Measurements from ENCODE around the gene RNF220.

Gene RNF220

GRCh38 chr1:44616284-44616990, 211.4 kb downstream of the RNF220 start:
- Histone ChIP-seq H3K4me3 (ENCODE audit: low read length) (no peak overlapping the region), H3K79me2 (ENCODE audit: control insufficient read depth, low read length) (no peaks in the 10 kb centered on the region), H3K36me3 (ENCODE audit: control insufficient read depth, low read length) (no peaks in the 10 kb centered on the region), H3K27ac (ENCODE audit: low read depth, low read length) (no peak overlapping the region), H3K27me3 (ENCODE audit: control insufficient read depth, low read length) (peaks cover 6% of the 10 kb centered on the region; the same call in 1 of the 2 replicates), H4K20me1 (ENCODE audit: control insufficient read depth, insufficient read depth, low read depth, low read length) (no peaks in the 10 kb centered on the region), H3K9me2 (replicated peaks; ENCODE audit: control insufficient read depth, low read length) (no peaks in the 10 kb centered on the region), H3K4me2 (ENCODE audit: low read length) (no peak overlapping the region), H3K4me1 (ENCODE audit: control insufficient read depth, low read length) (no peaks in the 10 kb centered on the region), H3K9me3 (ENCODE audit: control insufficient read depth, insufficient read depth, low read length) (no peaks in the 10 kb centered on the region), H3F3A (ENCODE audit: control insufficient read depth, insufficient read depth) (no peaks in the 10 kb centered on the region)
- no peak for TF ChIP-seq CTCF (IDR thresholded peaks at IDR 0.05; ENCODE audit: low read depth, low read length, poor library complexity, severe bottlenecking)
- no peak for TF ChIP-seq EZH2phosphoT487 (IDR thresholded peaks at IDR 0.05; ENCODE audit: borderline replicate concordance, low read length)

- no peaks in the 10 kb centered on the region for H3K79me2 ChIP-seq (ENCODE audit: control insufficient read depth, low read length)
- no peaks in the 10 kb centered on the region for H3K9me3 ChIP-seq (ENCODE audit: control insufficient read depth, insufficient read depth, low read length)
- no peaks in the 10 kb centered on the region for H3K9me2 ChIP-seq (replicated peaks; ENCODE audit: control insufficient read depth, low read length)
- H3K4me1 ChIP-seq (ENCODE audit: control insufficient read depth, low read length): no peaks in the 10 kb centered on the region
- no peaks in the 10 kb centered on the region for H4K20me1 ChIP-seq (ENCODE audit: control insufficient read depth, insufficient read depth, low read depth, low read length)
- peaks cover 6% of the 10 kb centered on the region; the same call in 1 of the 2 replicates for H3K27me3 ChIP-seq (ENCODE audit: control insufficient read depth, low read length)
- H3K4me2 ChIP-seq (ENCODE audit: low read length): no peak overlapping the region
- no peak overlapping the region for H3K27ac ChIP-seq (ENCODE audit: low read depth, low read length)
- H3K4me3 ChIP-seq (ENCODE audit: low read length): no peak overlapping the region
- TF ChIP-seq CTCF (IDR thresholded peaks at IDR 0.05; ENCODE audit: low read depth, low read length, poor library complexity, severe bottlenecking): no peak
- TF ChIP-seq EZH2phosphoT487 (IDR thresholded peaks at IDR 0.05; ENCODE audit: borderline replicate concordance, low read length): no peak
- H3K36me3 ChIP-seq (ENCODE audit: control insufficient read depth, low read length): no peaks in the 10 kb centered on the region
- H3F3A ChIP-seq (ENCODE audit: control insufficient read depth, insufficient read depth): no peaks in the 10 kb centered on the region
These were observed 212.1 kb downstream of the RNF220 start for GRCh38 chr1:44616991-44617702.

GRCh38 chr1:44617703-44618029, 212.6 kb downstream of the RNF220 start:
- Histone ChIP-seq H4K20me1 (ENCODE audit: control insufficient read depth, insufficient read depth, low read depth, low read length) (no peaks in the 10 kb centered on the region), H3K79me2 (ENCODE audit: control insufficient read depth, low read length) (no peaks in the 10 kb centered on the region), H3K27ac (ENCODE audit: low read depth, low read length) (no peak overlapping the region), H3K4me1 (ENCODE audit: control insufficient read depth, low read length) (no peaks in the 10 kb centered on the region), H3K4me2 (ENCODE audit: low read length) (no peak overlapping the region), H3K9me2 (replicated peaks; ENCODE audit: control insufficient read depth, low read length) (no peaks in the 10 kb centered on the region), H3F3A (ENCODE audit: control insufficient read depth, insufficient read depth) (no peaks in the 10 kb centered on the region), H3K36me3 (ENCODE audit: control insufficient read depth, low read length) (no peaks in the 10 kb centered on the region), H3K9me3 (ENCODE audit: control insufficient read depth, insufficient read depth, low read length) (no peaks in the 10 kb centered on the region), H3K4me3 (ENCODE audit: low read length) (no peak overlapping the region), H3K27me3 (ENCODE audit: control insufficient read depth, low read length) (peaks cover 6% of the 10 kb centered on the region; the same call in 1 of the 2 replicates)
- TF ChIP-seq EZH2phosphoT487 (IDR thresholded peaks at IDR 0.05; ENCODE audit: borderline replicate concordance, low read length) (no peak), CTCF (IDR thresholded peaks at IDR 0.05; ENCODE audit: low read depth, low read length, poor library complexity, severe bottlenecking) (no peak)
